ENCODE data around the gene DTNB.

DTNB gene

GRCh38 chr2:25492726-25493125 is 180.7 kb downstream of the DTNB start:
- no peak for DNase-seq

GRCh38 chr2:25491966-25492532 is 181.3 kb downstream of the DTNB start:
- DNase-seq = no peak

- no peak for DNase-seq
Observed at GRCh38 chr2:25491003-25491696, 182.2 kb downstream of the DTNB start.

- no peak for DNase-seq
Observed at GRCh38 chr2:25490217-25490616, 183.2 kb downstream of the DTNB start.

- DNase-seq = no peak
Observed at GRCh38 chr2:25489631-25490030, 183.7 kb downstream of the DTNB start.

GRCh38 chr2:25483607-25484266 is 189.6 kb downstream of the DTNB start:
- no peak for DNase-seq

- DNase-seq = no peak
Observed at GRCh38 chr2:25482341-25482740, 191.0 kb downstream of the DTNB start.

- no peak for DNase-seq
Observed at GRCh38 chr2:25481381-25482300, 191.7 kb downstream of the DTNB start.

GRCh38 chr2:25480561-25480960 is 192.8 kb downstream of the DTNB start:
- no peak for DNase-seq

- no peak for DNase-seq
Observed at GRCh38 chr2:25479761-25480160, 193.6 kb downstream of the DTNB start.

GRCh38 chr2:25478736-25479135 is 194.6 kb downstream of the DTNB start:
- DNase-seq = no peak

GRCh38 chr2:25473758-25474340 is 199.5 kb downstream of the DTNB start:
- DNase-seq = no peak

- no peak for DNase-seq
Observed at GRCh38 chr2:25473131-25473530, 200.2 kb downstream of the DTNB start.

GRCh38 chr2:25470806-25471205 is 202.6 kb downstream of the DTNB start:
- no peak for DNase-seq

GRCh38 chr2:25467743-25468142 is 205.6 kb downstream of the DTNB start:
- no peak for DNase-seq

- no peak for DNase-seq
Observed at GRCh38 chr2:25462021-25462420, 211.4 kb downstream of the DTNB start.

- DNase-seq = no peak
Observed at GRCh38 chr2:25460261-25460905, 213.0 kb downstream of the DTNB start.

- no peak for DNase-seq
Observed at GRCh38 chr2:25454824-25455611, 218.4 kb downstream of the DTNB start.

GRCh38 chr2:25453199-25453905 is 220.0 kb downstream of the DTNB start:
- peak; percentile 36 for DNase-seq

- no peak for DNase-seq
Observed at GRCh38 chr2:25448808-25449207, 224.6 kb downstream of the DTNB start.

- DNase-seq = no peak
Observed at GRCh38 chr2:25447018-25447417, 226.4 kb downstream of the DTNB start.
